NCI-H1417 treated with DMSO at 0.1 percent for 48 hours (cell line): ENCODE measurements around the gene ACSBG1.

Experiments used
- DNase-seq: peaks from one replicate; lab custom pipeline; 2025; lab: John Stamatoyannopoulos, UW

ACSBG1 gene

GRCh38 chr15:78130466-78131294 lies 103.7 kb downstream of the ACSBG1 start:
- DNase-seq: no peak

- DNase-seq: no peak
Measured at GRCh38 chr15:78129751-78130287, 104.5 kb downstream of the ACSBG1 start.

GRCh38 chr15:78129077-78129750 lies 105.2 kb downstream of the ACSBG1 start:
- DNase-seq: no peak

GRCh38 chr15:78127882-78128281 lies 106.5 kb downstream of the ACSBG1 start:
- DNase-seq: no peak

GRCh38 chr15:78125267-78125666 lies 109.1 kb downstream of the ACSBG1 start:
- no peak for DNase-seq

GRCh38 chr15:78120523-78120922 lies 113.8 kb downstream of the ACSBG1 start:
- no peak for DNase-seq
